22Rv1 (cell line): ENCODE data around the gene CDH8.

Source experiments
- ZFX ChIP-seq: fragments of 450-650 bp; IDR thresholded peaks from 2 replicates; pipeline ENCODE4 v1.6.1; 2017; ENCODE audit warnings: antibody characterized with exemption, borderline replicate concordance
- TF ChIP-seq, protein P1 (sequence below): fragments of 450-650 bp; IDR thresholded peaks from 2 replicates; pipeline ENCODE4 v1.5.1; 2017; ENCODE audit warnings: mild to moderate bottlenecking

DNA sequence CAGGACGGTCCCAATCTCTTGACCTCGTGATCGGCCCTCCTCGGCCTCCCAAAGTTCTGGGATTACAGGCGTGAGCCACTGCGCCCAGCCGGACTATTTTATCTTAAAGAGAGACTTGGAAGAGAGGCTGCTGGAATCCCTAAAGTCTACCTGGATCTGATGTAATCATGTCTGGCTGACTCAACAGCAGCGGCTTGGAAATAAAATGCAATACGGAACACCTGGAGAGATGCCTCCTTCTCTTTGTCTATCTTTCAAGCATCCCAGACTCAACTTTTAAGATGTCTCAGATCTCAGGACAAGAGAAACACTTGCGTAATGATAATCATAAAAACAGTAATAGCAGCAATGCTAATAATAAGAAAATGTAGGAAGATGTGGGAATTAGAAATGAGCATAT is 95.6 kb downstream of the CDH8 start:
- TF ChIP-seq, protein P1, sequence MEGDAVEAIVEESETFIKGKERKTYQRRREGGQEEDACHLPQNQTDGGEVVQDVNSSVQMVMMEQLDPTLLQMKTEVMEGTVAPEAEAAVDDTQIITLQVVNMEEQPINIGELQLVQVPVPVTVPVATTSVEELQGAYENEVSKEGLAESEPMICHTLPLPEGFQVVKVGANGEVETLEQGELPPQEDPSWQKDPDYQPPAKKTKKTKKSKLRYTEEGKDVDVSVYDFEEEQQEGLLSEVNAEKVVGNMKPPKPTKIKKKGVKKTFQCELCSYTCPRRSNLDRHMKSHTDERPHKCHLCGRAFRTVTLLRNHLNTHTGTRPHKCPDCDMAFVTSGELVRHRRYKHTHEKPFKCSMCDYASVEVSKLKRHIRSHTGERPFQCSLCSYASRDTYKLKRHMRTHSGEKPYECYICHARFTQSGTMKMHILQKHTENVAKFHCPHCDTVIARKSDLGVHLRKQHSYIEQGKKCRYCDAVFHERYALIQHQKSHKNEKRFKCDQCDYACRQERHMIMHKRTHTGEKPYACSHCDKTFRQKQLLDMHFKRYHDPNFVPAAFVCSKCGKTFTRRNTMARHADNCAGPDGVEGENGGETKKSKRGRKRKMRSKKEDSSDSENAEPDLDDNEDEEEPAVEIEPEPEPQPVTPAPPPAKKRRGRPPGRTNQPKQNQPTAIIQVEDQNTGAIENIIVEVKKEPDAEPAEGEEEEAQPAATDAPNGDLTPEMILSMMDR: no peak
- no peak for TF ChIP-seq ZFX
